Lower leg skin (tissue), 3 donors: Measurements from ENCODE around the gene MYRF.

Experiments used
- POLR2A ChIP-seq, 2 donors: fragments of 450-650 bp; IDR thresholded peaks; one replicate each; pipeline ENCODE4 v1.6.1; 2016 to 2017; ENCODE audit warnings: antibody characterized with exemption in 2 of 2, mild to moderate bottlenecking in 1 of 2, moderate library complexity in 1 of 2
- TF ChIP-seq, protein P1 (sequence below), 3 donors: fragments of 450-650 bp; IDR thresholded peaks; one replicate each; pipeline ENCODE4 v1.5.1; 2016; ENCODE audit warnings: antibody characterized with exemption in 3 of 3, mild to moderate bottlenecking in 3 of 3, moderate library complexity in 2 of 3

DNA sequence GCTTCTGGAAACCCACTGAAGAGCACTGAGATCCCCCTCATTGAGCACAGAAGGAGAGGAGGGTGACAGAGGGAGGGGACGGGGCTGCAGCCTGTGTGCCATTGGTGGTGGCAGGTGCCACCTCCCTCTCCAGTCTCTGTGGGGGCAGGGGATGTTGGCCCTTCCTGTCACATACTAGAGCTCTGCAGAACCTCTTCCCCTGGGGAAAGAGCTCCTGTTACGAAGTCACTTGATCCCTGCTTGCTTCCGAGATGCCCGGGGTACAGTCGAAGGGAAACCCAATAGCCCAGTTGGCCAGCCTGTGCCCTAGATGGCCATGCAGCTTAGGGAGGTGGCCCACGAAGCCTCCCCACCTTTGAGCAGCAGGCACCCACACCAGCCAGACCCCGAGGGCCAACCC lies 42.9 kb upstream of the MYRF start:
- TF ChIP-seq, protein P1, sequence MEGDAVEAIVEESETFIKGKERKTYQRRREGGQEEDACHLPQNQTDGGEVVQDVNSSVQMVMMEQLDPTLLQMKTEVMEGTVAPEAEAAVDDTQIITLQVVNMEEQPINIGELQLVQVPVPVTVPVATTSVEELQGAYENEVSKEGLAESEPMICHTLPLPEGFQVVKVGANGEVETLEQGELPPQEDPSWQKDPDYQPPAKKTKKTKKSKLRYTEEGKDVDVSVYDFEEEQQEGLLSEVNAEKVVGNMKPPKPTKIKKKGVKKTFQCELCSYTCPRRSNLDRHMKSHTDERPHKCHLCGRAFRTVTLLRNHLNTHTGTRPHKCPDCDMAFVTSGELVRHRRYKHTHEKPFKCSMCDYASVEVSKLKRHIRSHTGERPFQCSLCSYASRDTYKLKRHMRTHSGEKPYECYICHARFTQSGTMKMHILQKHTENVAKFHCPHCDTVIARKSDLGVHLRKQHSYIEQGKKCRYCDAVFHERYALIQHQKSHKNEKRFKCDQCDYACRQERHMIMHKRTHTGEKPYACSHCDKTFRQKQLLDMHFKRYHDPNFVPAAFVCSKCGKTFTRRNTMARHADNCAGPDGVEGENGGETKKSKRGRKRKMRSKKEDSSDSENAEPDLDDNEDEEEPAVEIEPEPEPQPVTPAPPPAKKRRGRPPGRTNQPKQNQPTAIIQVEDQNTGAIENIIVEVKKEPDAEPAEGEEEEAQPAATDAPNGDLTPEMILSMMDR (IDR thresholded peaks at IDR 0.05) = no peak
- no peak for TF ChIP-seq POLR2A (IDR thresholded peaks at IDR 0.05)
